GM12878 (cell line): ENCODE data around the gene NSG2. TPM values are rescaled to one million over a fixed set of nuclear protein-coding genes. Genes with fewer than 3 reads are reported as not detected.
A peak's percentile ranks its signal among the peaks of the same experiment; 100 is the strongest.

Source experiments
- ATAC-seq: fragments of 200-7000 bp; cut with Tn5 transposase; 3 replicates; pipeline ENCODE4 v1.9.1; 2020; ENCODE audit warnings: mild to moderate bottlenecking, moderate library complexity
- Bru-seq: library from RNA; stranded (reverse); fragments of 400-500 nt; gene quantifications from one replicate; lab custom pipeline; 2021; lab: Mats Ljungman, UMichigan
- BruChase-seq, 2 experiments: library from RNA; stranded (reverse); fragments of 400-500 nt; gene quantifications; one replicate each; lab custom pipeline; 2021; lab: Mats Ljungman, UMichigan
- BruUV-seq: library from RNA; stranded (reverse); fragments of 400-500 nt; replicated peaks from 2 replicates; lab custom pipeline; 2021; lab: Mats Ljungman, UMichigan
- CTCF ChIA-PET: fragments of 300-600 bp; sonication (Branson Sonifier 250); formaldehyde crosslinking; extraction: SDS; loops from one replicate; lab custom pipeline; 2021; ENCODE audit warnings: inconsistent platforms; lab: Yijun Ruan, JAX
- POLR2A ChIA-PET: fragments of 350-600 bp; formaldehyde crosslinking; extraction: SDS; loops from one replicate; lab custom pipeline; 2021; ENCODE audit warnings: inconsistent platforms; lab: Charles Lee
- RAD21 ChIA-PET: fragments of 300-600 bp; sonication (Branson Sonifier 250); formaldehyde crosslinking; loops from one replicate; lab custom pipeline; 2023; ENCODE audit warnings: antibody characterized with exemption; ENCODE audit not compliant: unreplicated experiment; lab: Charles Lee
- SMC1A ChIA-PET: fragments of 300-600 bp; sonication (Branson Sonifier 250); formaldehyde crosslinking; loops from one replicate; lab custom pipeline; 2023; ENCODE audit not compliant: unreplicated experiment, uncharacterized antibody; lab: Charles Lee
- DNase-seq: peaks from one replicate; pipeline ENCODE4 v3.0.0-alpha.2; 2011; ENCODE audit warnings: low read depth, low spot score
- FAIRE-seq: peaks from 3 replicates; lab custom pipeline; 2011; peaks lifted over from hg19 to GRCh38; lab: Jason Lieb, UNC
- H2AFZ ChIP-seq: 2 replicates; pipeline ENCODE4 v1.6.0; 2011; ENCODE audit warnings: low read depth, low read length, control low read depth; ENCODE audit not compliant: control insufficient read depth
- H3K27ac ChIP-seq: 2 replicates; pipeline ENCODE4 v1.5.1; 2011; ENCODE audit warnings: control low read depth; ENCODE audit not compliant: control insufficient read depth, insufficient read depth
- H3K27me3 ChIP-seq, 2 experiments: replicated peaks in 1 of 2; 2 replicates each; pipeline versions ENCODE4 v1.6.0 to v1.6.1; 2011; ENCODE audit warnings: low read length in 1 of 2; ENCODE audit not compliant: control insufficient read depth in 2 of 2, insufficient read depth in 2 of 2
- H3K36me3 ChIP-seq, 2 experiments: 2 replicates each; pipeline ENCODE4 v1.5.1; 2011; ENCODE audit warnings: low read length in 1 of 2; ENCODE audit not compliant: control insufficient read depth in 2 of 2, insufficient read depth in 2 of 2
- H3K4me1 ChIP-seq: 2 replicates; pipeline ENCODE4 v1.6.1; 2011; ENCODE audit warnings: mild to moderate bottlenecking, low read length, moderate library complexity, mixed read lengths; ENCODE audit not compliant: control insufficient read depth, insufficient read depth
- H3K4me2 ChIP-seq: 2 replicates; pipeline ENCODE4 v1.6.0; 2011; ENCODE audit warnings: control low read depth; ENCODE audit not compliant: control insufficient read depth, insufficient read depth
- H3K4me3 ChIP-seq: fragments of 200-600 bp; sonication (generic); 2 replicates; pipeline ENCODE4 v1.5.1; 2016
- H3K79me2 ChIP-seq: 2 replicates; pipeline ENCODE4 v1.6.0; 2011; ENCODE audit warnings: low read length; ENCODE audit not compliant: control insufficient read depth, insufficient read depth
- H3K9ac ChIP-seq: 2 replicates; pipeline ENCODE4 v1.8.0; 2011; ENCODE audit warnings: low read length, control low read depth, mixed read lengths; ENCODE audit not compliant: control insufficient read depth, insufficient read depth
- H3K9me3 ChIP-seq: replicated peaks from 3 replicates; pipeline ENCODE4 v1.5.1; 2011; ENCODE audit warnings: mild to moderate bottlenecking, low read length; ENCODE audit not compliant: control insufficient read depth, insufficient read depth
- H4K20me1 ChIP-seq: 2 replicates; pipeline ENCODE4 v1.6.0; 2011; ENCODE audit not compliant: control insufficient read depth, insufficient read depth
- ATF3 ChIP-seq: IDR thresholded peaks from 2 replicates; pipeline ENCODE4 v1.6.1; 2011; ENCODE audit warnings: low read depth, mild to moderate bottlenecking, low read length, moderate library complexity, borderline replicate concordance; ENCODE audit errors: extremely low read depth
- CEBPB ChIP-seq, 2 experiments: fragments of 150-350 bp in 1 of 2; IDR thresholded peaks; 2 replicates each; pipeline ENCODE4 v1.6.1; 2012 to 2014; ENCODE audit warnings: low read depth in 2 of 2, low read length in 2 of 2, borderline replicate concordance in 1 of 2, inconsistent platforms in 1 of 2
- CHD1 ChIP-seq: IDR thresholded peaks from 2 replicates; pipeline ENCODE4 v1.6.1; 2012; ENCODE audit warnings: low read depth, low read length, improper control_type of control experiment
- EGR1 ChIP-seq, 2 experiments: IDR thresholded peaks; 1 replicate in 1 of 2; 2 replicates in 1 of 2; pipeline ENCODE4 v1.6.1; 2011 to 2012; ENCODE audit warnings: low read depth in 2 of 2, low read length in 2 of 2, borderline replicate concordance in 1 of 2, mild to moderate bottlenecking in 1 of 2, moderate library complexity in 1 of 2
- ESRRA ChIP-seq: IDR thresholded peaks from 2 replicates; pipeline ENCODE4 v1.6.1; 2012; ENCODE audit warnings: mild to moderate bottlenecking, low read length, improper control_type of control experiment
- HCFC1 ChIP-seq: fragments of 150-350 bp; IDR thresholded peaks from 2 replicates; pipeline ENCODE4 v1.6.1; 2014; ENCODE audit warnings: low read length
- IKZF2 ChIP-seq, 2 experiments: fragments of 450-650 bp; IDR thresholded peaks; 2 replicates each; pipeline ENCODE4 v1.6.1; 2017; ENCODE audit warnings: mild to moderate bottlenecking in 2 of 2, moderate library complexity in 2 of 2
- MTA2 ChIP-seq: fragments of 450-650 bp; IDR thresholded peaks from 2 replicates; pipeline ENCODE4 v1.6.1; 2016; ENCODE audit warnings: low read depth, mild to moderate bottlenecking, moderate library complexity
- PAX5 ChIP-seq: IDR thresholded peaks from 2 replicates; pipeline ENCODE4 v1.6.1; 2011; ENCODE audit warnings: low read depth, low read length, borderline replicate concordance
- SMAD1 ChIP-seq: fragments of 450-650 bp; IDR thresholded peaks from 2 replicates; pipeline ENCODE4 v1.6.1; 2018; ENCODE audit warnings: mild to moderate bottlenecking, low read depth; ENCODE audit not compliant: partially characterized antibody
- SP1 ChIP-seq: IDR thresholded peaks from one replicate; pipeline ENCODE4 v1.6.1; 2011; ENCODE audit warnings: low read depth, low read length
- STAT1 ChIP-seq: fragments of 450-650 bp; conservative IDR thresholded peaks from 2 replicates; pipeline ENCODE4 v1.6.1; 2014; ENCODE audit warnings: antibody characterized with exemption, mild to moderate bottlenecking
- TCF12 ChIP-seq: IDR thresholded peaks from 2 replicates; pipeline ENCODE4 v1.6.1; 2011; ENCODE audit warnings: low read depth, mild to moderate bottlenecking, low read length
- ZNF217 ChIP-seq: fragments of 450-650 bp; IDR thresholded peaks from 2 replicates; pipeline ENCODE4 v1.6.1; 2017; ENCODE audit warnings: antibody characterized with exemption, mild to moderate bottlenecking
- ZSCAN29 ChIP-seq: fragments of 450-650 bp; IDR thresholded peaks from 2 replicates; pipeline ENCODE4 v1.6.1; 2017; ENCODE audit warnings: mild to moderate bottlenecking, moderate library complexity
- ZZZ3 ChIP-seq: IDR thresholded peaks from 2 replicates; pipeline ENCODE4 v1.6.1; 2011; ENCODE audit warnings: low read depth; ENCODE audit not compliant: control insufficient read depth, insufficient read length
- WGBS: methylation state at CpG from one replicate; pipeline ENCODE4 v1.1.6; 2016; ENCODE audit warnings: low lambda C conversion rate; ENCODE audit not compliant: insufficient replicate concordance, insufficient coverage; ENCODE audit errors: missing lambda C conversion rate; 5-methylcytosine and 5-hydroxymethylcytosine counted together
- in situ Hi-C: fragments of 300-500 bp; cut with MboI; formaldehyde crosslinking; loops from 9 replicates; pipeline ENCODE4 v1.14.3; 2018; ENCODE audit warnings: mixed read lengths
- intact Hi-C: fragments of 100-400 bp; cut with micrococcal nuclease; formaldehyde crosslinking; loops from one replicate; pipeline ENCODE4 v1.14.2; 2022; ENCODE audit not compliant: unreplicated experiment
- long read RNA-seq, 2 experiments: library from polyadenylated mRNA; unstranded; transcript quantifications; one replicate each; pipeline ENCODE4 v2.0.0, GENCODE V29; 2019 to 2020
- polyA minus RNA-seq, 3 experiments: library from RNA; depleted of rRNA, polyadenylated mRNA; stranded (reverse); fragments of >200 nt; gene quantifications; 2 replicates each; pipeline ENCODE4 v1.2.3, GENCODE V29; 2011
- polyA plus RNA-seq, 11 experiments: library from polyadenylated mRNA; depleted of rRNA in 4 of 11; unstranded in 6 of 11; stranded (reverse) in 5 of 11; fragments of >200 nt; fragmentation: Nextera tagmentation in 4 of 11; fragmentation: Illumina TruSeq in 1 of 11; extraction: Ambion mirVana in 4 of 11; extraction: Trizol in 1 of 11; gene quantifications; 1 replicate in 1 of 11; 2 replicates in 10 of 11; pipeline versions ENCODE4 v1.2.1 to v1.2.3, GENCODE V29; 2011 to 2016; ENCODE audit warnings: inconsistent platforms in 2 of 11, missing spikeins in 2 of 11, low read depth in 1 of 11
- total RNA-seq, 4 experiments: library from RNA; depleted of rRNA in 3 of 4; stranded (reverse); fragments of >200 nt in 3 of 4; fragmentation: Illumina TruSeq in 1 of 4; extraction: Trizol in 1 of 4; gene quantifications; 2 replicates each; pipeline versions ENCODE4 v1.2.1 to v1.2.3, GENCODE V29; 2013 to 2021
- TF ChIP-seq, protein P1 (sequence below): fragments of 450-650 bp; IDR thresholded peaks from 2 replicates; pipeline ENCODE4 v1.6.1; 2018; ENCODE audit warnings: borderline replicate concordance, mild to moderate bottlenecking; ENCODE audit not compliant: partially characterized antibody
- TF ChIP-seq, protein P2 (sequence below): IDR thresholded peaks from 2 replicates; pipeline ENCODE4 v1.6.1; 2012; ENCODE audit warnings: low read depth, low read length, improper control_type of control experiment

The NSG2 gene
- not detected in 2 replicates for total RNA-seq (2013; cell fraction: nucleolus; rRNA removed)
- total RNA-seq (2014; rRNA removed) (not detected in 2 replicates), total RNA-seq (2014; rRNA removed; fragmentation: Illumina TruSeq; extraction: Trizol) (not detected in 2 replicates), total RNA-seq (2021) (not detected in 2 replicates), polyA plus RNA-seq (2011; rRNA removed) (0.14 and 0.17 TPM in 2 replicates), polyA plus RNA-seq (2014; fragmentation: Illumina TruSeq; extraction: Trizol) (0.04 TPM in 1 of 2 replicates, not detected in the other), polyA plus RNA-seq (2014; fragmentation: Nextera tagmentation; extraction: Ambion mirVana) (not detected), polyA plus RNA-seq (2014; rRNA removed) (not detected in 2 replicates), polyA plus RNA-seq (2016; fragmentation: Nextera tagmentation; extraction: Ambion mirVana) (not detected), polyA minus RNA-seq (2011; rRNA and poly(A)+ RNA removed) (0.07 and 0.46 TPM in 2 replicates), Bru-seq, nascent RNA (percentile 10 among the genes with signal in this experiment), BruChase-seq, experiment 1, labeled RNA remaining after a 6-hour chase (percentile 27 among the genes with signal in this experiment), BruChase-seq, experiment 2, labeled RNA remaining after a 2-hour chase (percentile 24 among the genes with signal in this experiment)
- polyA plus RNA-seq (2011; ENCODE audit: low read depth), result 0.63 TPM
- polyA plus RNA-seq (2011; cell fraction: cytosol; rRNA removed), result 0.04 and 0.18 TPM in 2 replicates
- polyA plus RNA-seq (2011; cell fraction: nucleus; rRNA removed), result 0.32 and 0.45 TPM in 2 replicates
- 0.05 and 0.08 TPM in 2 replicates for polyA plus RNA-seq (2012)
- polyA minus RNA-seq (2011; cell fraction: cytosol; rRNA and poly(A)+ RNA removed), result not detected in 2 replicates
- polyA minus RNA-seq (2011; cell fraction: nucleus; rRNA and poly(A)+ RNA removed), result 0.24 TPM in 1 of 2 replicates, not detected in the other
- long read RNA-seq, experiment 1, result 0 reads
- long read RNA-seq, experiment 2, result 0 reads

DNA sequence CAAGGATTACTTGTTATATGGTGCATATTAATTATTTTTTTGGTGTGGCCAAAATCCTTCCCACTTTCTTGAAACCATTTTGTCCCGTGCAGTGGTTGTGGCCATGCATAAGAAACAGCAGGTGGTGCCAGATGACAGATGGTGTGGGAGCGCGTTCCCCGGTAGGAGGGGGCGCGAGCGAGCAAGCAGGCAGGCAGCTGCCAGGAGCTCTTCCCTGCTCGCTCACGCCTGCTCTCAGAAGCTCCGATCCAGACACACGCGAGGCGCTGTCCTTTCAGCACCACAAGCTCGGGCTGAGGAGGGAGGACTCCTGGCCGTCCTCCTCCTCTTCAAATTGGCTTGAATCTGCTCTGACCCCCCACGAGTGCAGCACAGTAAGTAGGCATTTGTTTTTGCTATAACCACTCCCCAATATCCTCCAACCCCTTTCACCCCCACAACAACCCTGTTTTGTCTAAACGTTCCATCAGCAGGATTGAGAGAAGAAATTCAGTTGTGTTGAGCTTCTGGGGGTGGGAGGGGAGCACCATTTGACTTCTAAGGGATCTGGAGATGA lies at the start of gene NSG2:
Gene NSG2, plus strand, starts transcription at position 237 of the 556 bp plus-strand sequence. CDS start 1,050 bp downstream, outside the sequence.
- no TSS peak for BruUV-seq
- TF ChIP-seq SMAD1 (no peak), HCFC1 (no peak), STAT1 (no peak), ZZZ3 (no peak), CHD1 (no peak), SP1 (no peak), TCF12 (0 out of 2 replicates have a peak, but pooled peaks have one; percentile 77), EGR1 (IDR thresholded peaks at IDR 0.05; ENCODE audit: borderline replicate concordance in 1 of 2, low read depth in 2 of 2, low read length in 2 of 2) (0 out of 3 replicates have a peak, but pooled peaks of 1 of the 2 experiments have one; percentile 22), ZNF217 (no peak), ATF3 (no peak), IKZF2 (IDR thresholded peaks at IDR 0.05) (no peak), ESRRA (no peak), MTA2 (no peak), PAX5 (no peak), ZSCAN29 (no peak), CEBPB (IDR thresholded peaks at IDR 0.05; ENCODE audit: borderline replicate concordance in 1 of 2, low read depth in 2 of 2, low read length in 2 of 2) (no peak)
- TF ChIP-seq, protein P1, sequence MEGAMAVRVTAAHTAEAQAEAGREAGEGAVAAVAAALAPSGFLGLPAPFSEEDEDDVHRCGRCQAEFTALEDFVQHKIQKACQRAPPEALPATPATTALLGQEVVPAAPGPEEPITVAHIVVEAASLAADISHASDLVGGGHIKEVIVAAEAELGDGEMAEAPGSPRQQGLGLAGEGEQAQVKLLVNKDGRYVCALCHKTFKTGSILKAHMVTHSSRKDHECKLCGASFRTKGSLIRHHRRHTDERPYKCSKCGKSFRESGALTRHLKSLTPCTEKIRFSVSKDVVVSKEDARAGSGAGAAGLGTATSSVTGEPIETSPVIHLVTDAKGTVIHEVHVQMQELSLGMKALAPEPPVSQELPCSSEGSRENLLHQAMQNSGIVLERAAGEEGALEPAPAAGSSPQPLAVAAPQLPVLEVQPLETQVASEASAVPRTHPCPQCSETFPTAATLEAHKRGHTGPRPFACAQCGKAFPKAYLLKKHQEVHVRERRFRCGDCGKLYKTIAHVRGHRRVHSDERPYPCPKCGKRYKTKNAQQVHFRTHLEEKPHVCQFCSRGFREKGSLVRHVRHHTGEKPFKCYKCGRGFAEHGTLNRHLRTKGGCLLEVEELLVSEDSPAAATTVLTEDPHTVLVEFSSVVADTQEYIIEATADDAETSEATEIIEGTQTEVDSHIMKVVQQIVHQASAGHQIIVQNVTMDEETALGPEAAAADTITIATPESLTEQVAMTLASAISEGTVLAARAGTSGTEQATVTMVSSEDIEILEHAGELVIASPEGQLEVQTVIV, result no peak
- TF ChIP-seq, protein P2, sequence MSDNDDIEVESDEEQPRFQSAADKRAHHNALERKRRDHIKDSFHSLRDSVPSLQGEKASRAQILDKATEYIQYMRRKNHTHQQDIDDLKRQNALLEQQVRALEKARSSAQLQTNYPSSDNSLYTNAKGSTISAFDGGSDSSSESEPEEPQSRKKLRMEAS, result no peak

More for the DNA sequence above, at the start of gene NSG2:
- H3K9ac ChIP-seq, result no peak within 1 kb of the TSS
- H3K4me1 ChIP-seq, result no peaks in the 10 kb centered on the region
- ChIA-PET SMC1A (interaction anchor here (0.6 to 4.1 kb wide), 5 partner anchors 12 to 266 kb away, joined by 3 to 23 read pairs (median 4); no protein-coding TSS in a partner anchor), POLR2A (no interaction called here), RAD21 (interaction anchor here (0.7 to 3.1 kb wide), 8 partner anchors 10 to 422 kb away, joined by 3 to 38 read pairs (median 3); no protein-coding TSS in a partner anchor), CTCF (interaction anchor here (0.6 to 3.7 kb wide), 12 partner anchors 9 to 475 kb away, joined by 3 to 38 read pairs (median 3); no protein-coding TSS in a partner anchor)
- H2AFZ ChIP-seq, result no peak within 1 kb of the TSS
- no peaks in the 10 kb centered on the region for H3K27me3 ChIP-seq
- no peak within 1 kb of the TSS for H3K4me3 ChIP-seq
- peak; percentile 16 for DNase-seq
- no peaks in the 10 kb centered on the region for H3K36me3 ChIP-seq
- no peaks in the 10 kb centered on the region for H4K20me1 ChIP-seq
- no peak within 1 kb of the TSS for H3K27ac ChIP-seq
- in situ Hi-C loops (loop anchor here (5.0 kb wide), 1 partner anchor 272 kb away; no protein-coding TSS in a partner anchor), intact Hi-C loops (loop anchor here (1.0 kb wide), 2 partner anchors 267 to 272 kb away; no protein-coding TSS in a partner anchor)
- ATAC-seq, result peak; percentile 99
- 3% methylated on average over 17 of the region's 17 CpGs for WGBS
- H3K4me2 ChIP-seq, result no peak within 1 kb of the TSS
- H3K9me3 ChIP-seq, result no peaks in the 10 kb centered on the region
- no peaks in the 10 kb centered on the region for H3K79me2 ChIP-seq
- FAIRE-seq, result peak; percentile 74
